HepG2 (cell line): ENCODE results near the gene CCNB1IP1. TPM values are rescaled to one million over a fixed set of nuclear protein-coding genes. Genes with fewer than 3 reads are reported as not detected.

Experiments
- ATF1 ChIP-seq: IDR thresholded peaks from 2 replicates; pipeline ENCODE4 v1.6.1; 2016; ENCODE audit warnings: mild to moderate bottlenecking, control low read depth
- GATAD2A ChIP-seq: IDR thresholded peaks from 2 replicates; pipeline ENCODE4 v1.6.1; 2016
- HDAC1 ChIP-seq: sonication (generic); formaldehyde crosslinking; IDR thresholded peaks from 2 replicates; pipeline ENCODE4 v1.5.1; 2020; ENCODE audit warnings: mild to moderate bottlenecking, missing genetic modification reagents
- KMT2A ChIP-seq: sonication (generic); formaldehyde crosslinking; IDR thresholded peaks from 2 replicates; pipeline ENCODE4 v1.4.0; 2020; ENCODE audit warnings: missing genetic modification reagents
- MXD4 ChIP-seq: IDR thresholded peaks from 2 replicates; pipeline ENCODE4 v1.6.1; 2016; ENCODE audit warnings: mild to moderate bottlenecking, missing biosample characterization, missing genetic modification reagents
- PHF5A ChIP-seq: IDR thresholded peaks from one replicate; pipeline ENCODE4 v1.6.1; 2018; ENCODE audit warnings: low read depth, missing genetic modification reagents; ENCODE audit not compliant: unreplicated experiment
- PHF8 ChIP-seq: sonication (generic); formaldehyde crosslinking; IDR thresholded peaks from 2 replicates; pipeline ENCODE4 v1.5.0; 2020; ENCODE audit warnings: missing genetic modification reagents
- POLR2A ChIP-seq, 2 experiments: IDR thresholded peaks; 2 replicates each; pipeline ENCODE4 v1.6.1; 2011; ENCODE audit warnings: low read depth in 2 of 2, low read length in 2 of 2, mild to moderate bottlenecking in 1 of 2, moderate library complexity in 1 of 2; ENCODE audit not compliant: insufficient read depth in 1 of 2
- POLR2AphosphoS2 ChIP-seq: IDR thresholded peaks from 2 replicates; pipeline ENCODE4 v1.6.1; 2011; ENCODE audit warnings: low read depth, low read length, improper control_type of control experiment
- RXRA ChIP-seq: sonication (generic); formaldehyde crosslinking; IDR thresholded peaks from 2 replicates; pipeline ENCODE4 v1.5.1; 2020; ENCODE audit warnings: missing genetic modification reagents
- RXRB ChIP-seq: IDR thresholded peaks from 2 replicates; pipeline ENCODE4 v1.6.1; 2016; ENCODE audit warnings: borderline replicate concordance, missing genetic modification reagents, missing compliant biosample characterization
- SMAD9 ChIP-seq: sonication (generic); formaldehyde crosslinking; IDR thresholded peaks from 2 replicates; pipeline ENCODE4 v1.5.1; 2020; ENCODE audit warnings: mild to moderate bottlenecking, missing genetic modification reagents
- TBL1XR1 ChIP-seq: fragments of 150-350 bp; IDR thresholded peaks from 2 replicates; pipeline ENCODE4 v1.6.1; 2014; ENCODE audit warnings: borderline replicate concordance, low read length; ENCODE audit not compliant: partially characterized antibody
- USF2 ChIP-seq, 2 experiments: sonication (generic) in 1 of 2; formaldehyde crosslinking in 1 of 2; IDR thresholded peaks; 2 replicates each; pipeline versions ENCODE4 v1.5.1 to v1.6.1; 2011 to 2020; ENCODE audit warnings: borderline replicate concordance in 1 of 2, low read depth in 1 of 2, low read length in 1 of 2, mild to moderate bottlenecking in 1 of 2, missing genetic modification reagents in 1 of 2, moderate library complexity in 1 of 2
- YEATS4 ChIP-seq: sonication (generic); formaldehyde crosslinking; IDR thresholded peaks from 2 replicates; pipeline ENCODE4 v1.4.0; 2020; ENCODE audit warnings: missing genetic modification reagents, borderline replicate concordance
- ZBTB20 ChIP-seq: sonication (generic); formaldehyde crosslinking; IDR thresholded peaks from 2 replicates; pipeline ENCODE4 v1.8.1; 2023; ENCODE audit warnings: missing genetic modification reagents, low read depth, mild to moderate bottlenecking, borderline replicate concordance
- ZC3H4 ChIP-seq: sonication (generic); formaldehyde crosslinking; IDR thresholded peaks from 2 replicates; pipeline ENCODE4 v1.4.0; 2020; ENCODE audit warnings: missing genetic modification reagents, borderline replicate concordance
- ZFP82 ChIP-seq: sonication (generic); formaldehyde crosslinking; IDR thresholded peaks from 2 replicates; pipeline ENCODE4 v1.5.1; 2020; ENCODE audit warnings: mild to moderate bottlenecking, missing genetic modification reagents, borderline replicate concordance
- ZKSCAN8 ChIP-seq: IDR thresholded peaks from 2 replicates; pipeline ENCODE4 v1.6.1; 2016; ENCODE audit warnings: borderline replicate concordance, missing genetic modification reagents, missing compliant biosample characterization
- ZMYM4 ChIP-seq: sonication (generic); formaldehyde crosslinking; IDR thresholded peaks from 2 replicates; pipeline ENCODE4 v1.8.1; 2023; ENCODE audit warnings: mild to moderate bottlenecking, missing genetic modification reagents
- ZNF264 ChIP-seq: sonication (generic); formaldehyde crosslinking; IDR thresholded peaks from 2 replicates; pipeline ENCODE4 v1.4.0; 2020; ENCODE audit warnings: missing genetic modification reagents
- ZNF30 ChIP-seq: sonication (generic); formaldehyde crosslinking; IDR thresholded peaks from 2 replicates; pipeline ENCODE4 v1.5.0; 2020; ENCODE audit warnings: mild to moderate bottlenecking, missing genetic modification reagents
- ZNF460 ChIP-seq: sonication (generic); formaldehyde crosslinking; IDR thresholded peaks from 2 replicates; pipeline ENCODE4 v1.5.1; 2020; ENCODE audit warnings: missing genetic modification reagents, mild to moderate bottlenecking, borderline replicate concordance
- ZSCAN9 ChIP-seq: IDR thresholded peaks from 2 replicates; pipeline ENCODE4 v1.6.1; 2016; ENCODE audit warnings: borderline replicate concordance
- polyA plus RNA-seq, 8 experiments: library from polyadenylated mRNA; depleted of rRNA in 3 of 8; stranded (reverse) in 7 of 8; unstranded in 1 of 8; fragments of >200 nt; fragmentation: Illumina TruSeq in 4 of 8; extraction: Trizol in 4 of 8; gene quantifications; 2 replicates each; pipeline versions ENCODE4 v1.2.1 to v1.2.3, GENCODE V29; 2011 to 2016; ENCODE audit warnings: low read depth in 4 of 8, missing spikeins in 1 of 8, mixed read lengths in 1 of 8; ENCODE audit not compliant: insufficient read depth in 1 of 8
- total RNA-seq, 5 experiments: library from RNA; depleted of rRNA; stranded (reverse); fragments of >200 nt; fragmentation: Illumina TruSeq; extraction: Trizol; gene quantifications; 2 replicates each; pipeline ENCODE4 v1.2.3, GENCODE V29; 2016; ENCODE audit warnings: low read depth in 1 of 5
- TF ChIP-seq, protein P1 (sequence below): sonication (generic); formaldehyde crosslinking; conservative IDR thresholded peaks from 2 replicates; pipeline ENCODE4 v1.8.0; 2022; ENCODE audit warnings: mild to moderate bottlenecking, moderate library complexity, missing genetic modification reagents
- TF ChIP-seq, protein P2 (sequence below): sonication (generic); formaldehyde crosslinking; IDR thresholded peaks from 2 replicates; pipeline ENCODE4 v1.8.1; 2023; ENCODE audit warnings: missing genetic modification reagents, inconsistent platforms, borderline replicate concordance

The CCNB1IP1 gene
- total and polyA plus RNA-seq, 2 of the 13 experiments (the other 11 are each of a cell fraction or from before 2014, with no cell fraction given): 98.3 to 125 TPM

GRCh38 chr14:20332788-20333493 lies at the start of gene CCNB1IP1 (continued):
- TF ChIP-seq USF2 (IDR thresholded peaks at IDR 0.05; ENCODE audit: low read depth, low read length): no peak
- TF ChIP-seq USF2 (CRISPR knock-in tag; IDR thresholded peaks at IDR 0.05; ENCODE audit: borderline replicate concordance): peak; percentile 94; the same call in 1 of the 2 replicates
- peak; percentile 68 for TF ChIP-seq HDAC1 (CRISPR knock-in tag)
- peak; percentile 24; the same call in 1 of the 2 replicates for TF ChIP-seq KMT2A (CRISPR knock-in tag)
- peak; percentile 16 for TF ChIP-seq TBL1XR1
- TF ChIP-seq PHF5A (CRISPR knock-in tag): no peak
- TF ChIP-seq, protein P1, sequence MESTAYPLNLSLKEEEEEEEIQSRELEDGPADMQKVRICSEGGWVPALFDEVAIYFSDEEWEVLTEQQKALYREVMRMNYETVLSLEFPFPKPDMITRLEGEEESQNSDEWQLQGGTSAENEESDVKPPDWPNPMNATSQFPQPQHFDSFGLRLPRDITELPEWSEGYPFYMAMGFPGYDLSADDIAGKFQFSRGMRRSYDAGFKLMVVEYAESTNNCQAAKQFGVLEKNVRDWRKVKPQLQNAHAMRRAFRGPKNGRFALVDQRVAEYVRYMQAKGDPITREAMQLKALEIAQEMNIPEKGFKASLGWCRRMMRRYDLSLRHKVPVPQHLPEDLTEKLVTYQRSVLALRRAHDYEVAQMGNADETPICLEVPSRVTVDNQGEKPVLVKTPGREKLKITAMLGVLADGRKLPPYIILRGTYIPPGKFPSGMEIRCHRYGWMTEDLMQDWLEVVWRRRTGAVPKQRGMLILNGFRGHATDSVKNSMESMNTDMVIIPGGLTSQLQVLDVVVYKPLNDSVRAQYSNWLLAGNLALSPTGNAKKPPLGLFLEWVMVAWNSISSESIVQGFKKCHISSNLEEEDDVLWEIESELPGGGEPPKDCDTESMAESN: 0 out of 2 replicates have a peak, but pooled peaks have one; percentile 29
- no peak for TF ChIP-seq ZNF460 (CRISPR knock-in tag)
- peak; percentile 19; the same call in 1 of the 2 replicates for TF ChIP-seq ZSCAN9 (CRISPR knock-in tag)
- peak; percentile 38; the same call in 1 of the 2 replicates for TF ChIP-seq GATAD2A (CRISPR knock-in tag)
- TF ChIP-seq ZC3H4 (CRISPR knock-in tag): no peak
- peak; percentile 59; the same call in 1 of the 2 replicates for TF ChIP-seq SMAD9
- peak; percentile 71; the same call in 1 of the 2 replicates for TF ChIP-seq ZMYM4
- TF ChIP-seq, protein P2, sequence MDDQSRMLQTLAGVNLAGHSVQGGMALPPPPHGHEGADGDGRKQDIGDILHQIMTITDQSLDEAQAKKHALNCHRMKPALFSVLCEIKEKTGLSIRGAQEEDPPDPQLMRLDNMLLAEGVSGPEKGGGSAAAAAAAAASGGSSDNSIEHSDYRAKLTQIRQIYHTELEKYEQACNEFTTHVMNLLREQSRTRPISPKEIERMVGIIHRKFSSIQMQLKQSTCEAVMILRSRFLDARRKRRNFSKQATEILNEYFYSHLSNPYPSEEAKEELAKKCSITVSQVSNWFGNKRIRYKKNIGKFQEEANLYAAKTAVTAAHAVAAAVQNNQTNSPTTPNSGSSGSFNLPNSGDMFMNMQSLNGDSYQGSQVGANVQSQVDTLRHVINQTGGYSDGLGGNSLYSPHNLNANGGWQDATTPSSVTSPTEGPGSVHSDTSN (CRISPR knock-in tag): 0 out of 2 replicates have a peak, but pooled peaks have one; percentile 32
- no peak; the same call in 1 of the 2 replicates for TF ChIP-seq ZKSCAN8
- TF ChIP-seq RXRB (CRISPR knock-in tag): peak; percentile 19
- TF ChIP-seq ZNF264: peak; percentile 19; the same call in 1 of the 2 replicates
- no peak for TF ChIP-seq ZBTB20 (CRISPR knock-in tag)
- peak; percentile 84 for TF ChIP-seq MXD4 (CRISPR knock-in tag)
- no peak for TF ChIP-seq ZNF30 (CRISPR knock-in tag)
- TF ChIP-seq ATF1 (CRISPR knock-in tag): peak; percentile 74
- no peak for TF ChIP-seq ZFP82
- TF ChIP-seq PHF8 (CRISPR knock-in tag): peak; percentile 70
- TF ChIP-seq POLR2AphosphoS2: no peak
- peak; percentile 78 to 94 for TF ChIP-seq POLR2A (IDR thresholded peaks at IDR 0.05; ENCODE audit: insufficient read depth in 1 of 2, low read depth in 2 of 2, low read length in 2 of 2)
- TF ChIP-seq RXRA (CRISPR knock-in tag): no peak
- TF ChIP-seq YEATS4 (CRISPR knock-in tag): peak; percentile 73
